ENCODE results near the gene GRIA2.

DNA sequence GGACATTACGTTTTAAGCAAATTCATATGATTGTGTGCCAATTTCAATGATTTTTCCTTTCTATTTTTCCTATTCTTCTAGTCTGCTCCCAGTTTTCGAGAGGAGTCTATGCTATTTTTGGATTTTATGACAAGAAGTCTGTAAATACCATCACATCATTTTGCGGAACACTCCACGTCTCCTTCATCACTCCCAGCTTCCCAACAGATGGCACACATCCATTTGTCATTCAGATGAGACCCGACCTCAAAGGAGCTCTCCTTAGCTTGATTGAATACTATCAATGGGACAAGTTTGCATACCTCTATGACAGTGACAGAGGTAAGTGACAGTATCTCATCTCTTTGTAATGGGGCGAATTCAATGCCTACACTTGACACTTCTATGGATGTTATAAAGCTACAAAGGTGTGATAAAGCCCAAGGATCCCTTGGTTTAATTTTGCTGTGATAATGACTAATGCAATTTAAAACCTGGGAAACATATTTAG lies 83.0 kb downstream of the GRIA2 start:
- TF ChIP-seq, protein P1, sequence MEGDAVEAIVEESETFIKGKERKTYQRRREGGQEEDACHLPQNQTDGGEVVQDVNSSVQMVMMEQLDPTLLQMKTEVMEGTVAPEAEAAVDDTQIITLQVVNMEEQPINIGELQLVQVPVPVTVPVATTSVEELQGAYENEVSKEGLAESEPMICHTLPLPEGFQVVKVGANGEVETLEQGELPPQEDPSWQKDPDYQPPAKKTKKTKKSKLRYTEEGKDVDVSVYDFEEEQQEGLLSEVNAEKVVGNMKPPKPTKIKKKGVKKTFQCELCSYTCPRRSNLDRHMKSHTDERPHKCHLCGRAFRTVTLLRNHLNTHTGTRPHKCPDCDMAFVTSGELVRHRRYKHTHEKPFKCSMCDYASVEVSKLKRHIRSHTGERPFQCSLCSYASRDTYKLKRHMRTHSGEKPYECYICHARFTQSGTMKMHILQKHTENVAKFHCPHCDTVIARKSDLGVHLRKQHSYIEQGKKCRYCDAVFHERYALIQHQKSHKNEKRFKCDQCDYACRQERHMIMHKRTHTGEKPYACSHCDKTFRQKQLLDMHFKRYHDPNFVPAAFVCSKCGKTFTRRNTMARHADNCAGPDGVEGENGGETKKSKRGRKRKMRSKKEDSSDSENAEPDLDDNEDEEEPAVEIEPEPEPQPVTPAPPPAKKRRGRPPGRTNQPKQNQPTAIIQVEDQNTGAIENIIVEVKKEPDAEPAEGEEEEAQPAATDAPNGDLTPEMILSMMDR (IDR thresholded peaks at IDR 0.05; ENCODE audit: borderline replicate concordance, extremely low read depth, low read length, poor library complexity, severe bottlenecking), result no peak
- no peak for TF ChIP-seq EZH2 (IDR thresholded peaks at IDR 0.05; ENCODE audit: borderline replicate concordance, low read depth, low read length, severe bottlenecking)

Measured in DND-41 (cell line).